NCI-H82 treated with DMSO at 0.1 percent for 48 hours (cell line): Measurements from ENCODE around the gene ZNG1E.
"Not testable (repeated sequence)": the region's sequence is repeated elsewhere in the genome, so short reads cannot be mapped to it uniquely, and the experiment has no call there.

Experiments
- DNase-seq: peaks from one replicate; lab custom pipeline; 2025; ENCODE audit not compliant: unreplicated experiment; lab: John Stamatoyannopoulos, UW

The ZNG1E gene

GRCh38 chr9:65675589-65676021, at the start of gene ZNG1E:
TSS of gene ZNG1E (plus strand) at chr9:65675928. CDS start at chr9:65675977, 49 bp downstream.
- DNase-seq: not testable (repeated sequence)

GRCh38 chr9:65673579-65673978, 2.1 kb upstream of the ZNG1E start:
- DNase-seq: not testable (repeated sequence)

GRCh38 chr9:65675018-65675417, 710 bp upstream of the ZNG1E start:
- not testable (repeated sequence) for DNase-seq

- not testable (repeated sequence) for DNase-seq
Measured at GRCh38 chr9:65676389-65676788, 661 bp downstream of the ZNG1E start.

GRCh38 chr9:65678533-65678932, 2.8 kb downstream of the ZNG1E start:
- not testable (repeated sequence) for DNase-seq

- DNase-seq: not testable (repeated sequence)
Measured at GRCh38 chr9:65703550-65703949, 27.8 kb downstream of the ZNG1E start.

GRCh38 chr9:65714445-65714844, 38.7 kb downstream of the ZNG1E start:
- not testable (repeated sequence) for DNase-seq

- not testable (repeated sequence) for DNase-seq
Measured at GRCh38 chr9:65737096-65737564, 61.4 kb downstream of the ZNG1E start, which contains the start of gene FOXD4L4. TSS of gene FOXD4L4 (plus strand) at chr9:65737146. CDS start at chr9:65737146, 0 bp downstream.

- not testable (repeated sequence) for DNase-seq
Measured at GRCh38 chr9:65738133-65738532, 62.4 kb downstream of the ZNG1E start.
